ENCODE data around the gene DPYD. TPM values are rescaled to one million over a fixed set of nuclear protein-coding genes. Genes with fewer than 3 reads are reported as not detected.

The DPYD gene
- total RNA-seq, 2 donors from 2014 or later: 9.2 to 17.5 TPM

DNA sequence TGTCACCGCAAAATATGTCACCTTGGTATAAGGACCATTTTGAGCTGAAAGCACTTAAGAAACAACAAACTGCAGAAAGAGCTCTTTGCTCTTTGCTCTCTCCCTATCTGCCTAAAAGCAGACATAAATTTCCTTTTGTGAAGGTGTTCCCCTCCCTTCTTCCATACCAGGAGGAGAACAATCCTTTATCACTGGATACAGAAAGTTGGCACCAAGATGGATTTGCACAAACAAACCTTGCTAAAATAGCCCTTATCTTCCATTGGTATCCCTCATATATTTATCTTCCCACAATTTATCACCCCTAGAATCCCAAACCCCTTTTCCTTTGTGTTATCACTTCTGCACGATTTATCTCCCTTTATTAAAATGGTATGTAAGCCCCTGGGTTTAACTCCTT lies 51.4 kb downstream of the DPYD start:
- TF ChIP-seq CTCF (conservative IDR thresholded peaks at IDR 0.05): no peak
- H3K9me3 Mint-ChIP-seq: no peaks in the 10 kb centered on the region
- DNase-seq: no peak
- no peak overlapping the region for H3K27ac Mint-ChIP-seq
- no peak overlapping the region for H3K27ac ChIP-seq (ENCODE audit: low read depth, low read length)
- H3K27me3 Mint-ChIP-seq (ENCODE audit: insufficient read depth): no peaks in the 10 kb centered on the region
- H3K4me3 ChIP-seq (ENCODE audit: low read length): no peak overlapping the region
- no peaks in the 10 kb centered on the region for H3K4me1 ChIP-seq (ENCODE audit: control insufficient read depth, insufficient read depth, low read length)
- no peaks in the 10 kb centered on the region for H3K27me3 ChIP-seq (ENCODE audit: control insufficient read depth, insufficient read depth, low read length, poor library complexity, severe bottlenecking)
- H3K4me1 Mint-ChIP-seq: no peaks in the 10 kb centered on the region
- no peaks in the 10 kb centered on the region for H3K36me3 ChIP-seq (ENCODE audit: control insufficient read depth, insufficient read depth, low read length)
- H3K36me3 Mint-ChIP-seq (ENCODE audit: low read depth): no peaks in the 10 kb centered on the region
- peaks cover 5% of the 10 kb centered on the region for H3K9me3 ChIP-seq (ENCODE audit: control insufficient read depth, low read length)
- H3K9ac ChIP-seq (ENCODE audit: extremely low read depth, low read length, poor library complexity, severe bottlenecking): no peak overlapping the region
- H3K4me3 Mint-ChIP-seq: no peak overlapping the region
- 76% methylated on average over 2 of the region's 2 CpGs; no CpG with 5 or more reads in 1 of the 2 experiments for WGBS, 2 experiments (ENCODE audit: insufficient coverage in 1 of 2, insufficient read length in 1 of 2)

DNA sequence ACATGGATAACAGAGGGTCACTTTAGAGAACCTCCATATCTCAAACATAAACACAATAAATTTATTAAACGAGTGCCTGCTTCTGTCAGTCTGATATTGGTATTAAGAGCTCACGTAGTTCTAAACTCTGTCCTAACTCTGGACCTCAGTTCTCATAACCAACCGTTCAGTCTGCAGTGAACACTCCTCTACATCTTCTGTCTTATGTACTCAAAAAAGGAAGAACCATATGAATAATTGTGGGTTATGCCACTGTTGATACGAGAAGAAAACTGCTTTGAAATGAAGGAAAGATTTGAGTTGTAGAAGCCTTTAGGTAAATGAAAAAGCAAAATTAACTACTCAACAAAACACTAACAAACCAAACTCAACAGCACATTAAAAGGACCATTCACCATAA lies 53.7 kb downstream of the DPYD start:
- Mint-ChIP-seq H3K4me3 (no peak overlapping the region), H3K27me3 (ENCODE audit: insufficient read depth) (no peaks in the 10 kb centered on the region), H3K9me3 (no peaks in the 10 kb centered on the region), H3K36me3 (ENCODE audit: low read depth) (no peaks in the 10 kb centered on the region), H3K27ac (no peak overlapping the region), H3K4me1 (peaks cover 4% of the 10 kb centered on the region)
- 96 to 100% methylated on average over 1 to 3 of the region's 4 CpGs for WGBS, 2 experiments (ENCODE audit: insufficient coverage in 1 of 2, insufficient read length in 1 of 2)
- Histone ChIP-seq H3K27me3 (ENCODE audit: control insufficient read depth, insufficient read depth, low read length, poor library complexity, severe bottlenecking) (no peaks in the 10 kb centered on the region), H3K4me3 (ENCODE audit: low read length) (no peak overlapping the region), H3K9me3 (ENCODE audit: control insufficient read depth, low read length) (peaks cover 5% of the 10 kb centered on the region), H3K4me1 (ENCODE audit: control insufficient read depth, insufficient read depth, low read length) (no peaks in the 10 kb centered on the region), H3K9ac (ENCODE audit: extremely low read depth, low read length, poor library complexity, severe bottlenecking) (no peak overlapping the region), H3K27ac (ENCODE audit: low read depth, low read length) (no peak overlapping the region), H3K36me3 (ENCODE audit: control insufficient read depth, insufficient read depth, low read length) (no peaks in the 10 kb centered on the region)
- TF ChIP-seq CTCF (conservative IDR thresholded peaks at IDR 0.05): no peak
- no peak for DNase-seq

DNA sequence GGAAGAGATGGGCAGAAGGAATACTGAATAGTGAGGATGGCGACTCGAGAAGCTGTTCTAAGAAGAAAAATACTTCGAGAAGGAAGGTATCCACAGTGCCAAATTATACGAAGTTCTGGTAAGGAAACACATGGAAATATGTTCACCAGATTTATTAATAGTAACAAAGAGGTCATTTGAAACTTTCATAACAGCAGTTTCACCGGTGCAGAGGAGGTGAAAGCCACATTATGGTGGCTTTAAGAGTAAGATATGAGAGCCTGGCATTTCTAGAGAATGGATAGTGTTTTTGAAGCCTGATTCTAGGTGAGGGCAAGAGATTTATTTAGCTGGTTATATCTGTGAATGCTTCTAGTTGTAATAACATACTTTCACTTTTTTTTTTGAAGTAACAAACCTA lies 56.2 kb downstream of the DPYD start:
- H3K9ac ChIP-seq (ENCODE audit: extremely low read depth, low read length, poor library complexity, severe bottlenecking): no peak overlapping the region
- Mint-ChIP-seq H3K27me3 (ENCODE audit: insufficient read depth) (no peaks in the 10 kb centered on the region), H3K9me3 (no peaks in the 10 kb centered on the region), H3K4me3 (no peak overlapping the region), H3K4me1 (peaks cover 4% of the 10 kb centered on the region), H3K27ac (no peak overlapping the region), H3K36me3 (ENCODE audit: low read depth) (no peaks in the 10 kb centered on the region)
- no peaks in the 10 kb centered on the region for H3K27me3 ChIP-seq (ENCODE audit: control insufficient read depth, insufficient read depth, low read length, poor library complexity, severe bottlenecking)
- no peak for DNase-seq
- no peaks in the 10 kb centered on the region for H3K4me1 ChIP-seq (ENCODE audit: control insufficient read depth, insufficient read depth, low read length)
- H3K36me3 ChIP-seq (ENCODE audit: control insufficient read depth, insufficient read depth, low read length): no peaks in the 10 kb centered on the region
- 97 to 100% methylated on average over 4 to 5 of the region's 5 CpGs for WGBS, 2 experiments (ENCODE audit: insufficient coverage in 1 of 2, insufficient read length in 1 of 2)
- peaks cover 5% of the 10 kb centered on the region for H3K9me3 ChIP-seq (ENCODE audit: control insufficient read depth, low read length)
- H3K27ac ChIP-seq (ENCODE audit: low read depth, low read length): no peak overlapping the region
- no peak for TF ChIP-seq CTCF (conservative IDR thresholded peaks at IDR 0.05)
- H3K4me3 ChIP-seq (ENCODE audit: low read length): no peak overlapping the region

Measured in endodermal cell (in vitro differentiated cells).